Smooth muscle cell (in vitro differentiated cells): ENCODE results near the gene NMNAT2. TPM values are rescaled to one million over a fixed set of nuclear protein-coding genes. Genes with fewer than 3 reads are reported as not detected.

Source experiments
- DNase-seq: peaks from one replicate; lab custom pipeline; 2025; ENCODE audit not compliant: unreplicated experiment; lab: John Stamatoyannopoulos, UW
- H2AFZ ChIP-seq: fragments of 200-600 bp; sonication (generic); 2 replicates; pipeline ENCODE4 v1.6.0; 2016; ENCODE audit warnings: antibody characterized with exemption, low read depth, mild to moderate bottlenecking
- H3F3A ChIP-seq: fragments of 200-600 bp; sonication (generic); 2 replicates; pipeline ENCODE4 v1.6.0; 2017; ENCODE audit warnings: antibody characterized with exemption, low read depth
- H3K27ac ChIP-seq: fragments of 200-600 bp; sonication (generic); 2 replicates; pipeline ENCODE4 v1.5.1; 2016; ENCODE audit warnings: low read depth, mild to moderate bottlenecking
- H3K27me3 ChIP-seq: fragments of 200-600 bp; sonication (generic); 2 replicates; pipeline ENCODE4 v1.6.1; 2016; ENCODE audit warnings: low read depth, mild to moderate bottlenecking
- H3K36me3 ChIP-seq: fragments of 200-600 bp; sonication (generic); 2 replicates; pipeline ENCODE4 v1.5.1; 2016; ENCODE audit warnings: low read depth
- H3K4me1 ChIP-seq: fragments of 200-600 bp; sonication (generic); 2 replicates; pipeline ENCODE4 v1.5.1; 2016; ENCODE audit warnings: low read depth
- H3K4me2 ChIP-seq: fragments of 200-600 bp; sonication (generic); 2 replicates; pipeline ENCODE4 v1.6.0; 2016; ENCODE audit warnings: mild to moderate bottlenecking
- H3K4me3 ChIP-seq: fragments of 200-600 bp; sonication (generic); 2 replicates; pipeline ENCODE4 v1.5.1; 2016; ENCODE audit warnings: mild to moderate bottlenecking
- H3K79me2 ChIP-seq: fragments of 200-600 bp; sonication (generic); 2 replicates; pipeline ENCODE4 v1.6.0; 2016; ENCODE audit warnings: low read depth, mild to moderate bottlenecking
- H3K9ac ChIP-seq: fragments of 200-600 bp; sonication (generic); 2 replicates; pipeline ENCODE4 v1.6.0; 2016; ENCODE audit warnings: low read depth
- H3K9me3 ChIP-seq: fragments of 200-600 bp; sonication (generic); replicated peaks from 2 replicates; pipeline ENCODE4 v1.5.1; 2016; ENCODE audit warnings: low read depth
- H4K20me1 ChIP-seq: fragments of 200-600 bp; sonication (generic); 2 replicates; pipeline ENCODE4 v1.6.0; 2016; ENCODE audit warnings: low read depth
- CTCF ChIP-seq: fragments of 200-600 bp; sonication (generic); IDR thresholded peaks from 2 replicates; pipeline ENCODE4 v1.5.1; 2017; ENCODE audit warnings: borderline replicate concordance, mild to moderate bottlenecking, antibody characterized with exemption; ENCODE audit not compliant: insufficient read depth, poor library complexity, severe bottlenecking
- WGBS: methylation state at CpG from one replicate; pipeline ENCODE4 v1.1.7; 2016; ENCODE audit warnings: low lambda C conversion rate; 5-methylcytosine and 5-hydroxymethylcytosine counted together
- polyA plus RNA-seq: library from polyadenylated mRNA; unstranded; fragments of >200 nt; fragmentation: Nextera tagmentation; extraction: Ambion mirVana; gene quantifications from 2 replicates; pipeline ENCODE4 v1.2.1, GENCODE V29; 2016
- total RNA-seq: library from RNA; depleted of rRNA; stranded (reverse); fragments of >200 nt; gene quantifications from 2 replicates; pipeline ENCODE4 v1.2.3, GENCODE V29; 2014

NMNAT2 gene
- total and polyA plus RNA-seq, 2 experiments from 2014 or later = 0.22 to 0.43 TPM

GRCh38 chr1:183285746-183286145 is 132.4 kb downstream of the NMNAT2 start:
- Histone ChIP-seq H4K20me1 (no peaks in the 10 kb centered on the region), H3K36me3 (no peaks in the 10 kb centered on the region), H3F3A (no peaks in the 10 kb centered on the region), H3K4me3 (no peak overlapping the region), H2AFZ (no peak overlapping the region), H3K79me2 (no peaks in the 10 kb centered on the region), H3K9me3 (no peaks in the 10 kb centered on the region), H3K4me1 (no peaks in the 10 kb centered on the region), H3K9ac (no peak overlapping the region), H3K27ac (no peak overlapping the region), H3K4me2 (no peak overlapping the region), H3K27me3 (no peaks in the 10 kb centered on the region)
- no peak for DNase-seq
- 82% methylated on average over 4 of the region's 4 CpGs for WGBS
- no peak for TF ChIP-seq CTCF

GRCh38 chr1:183285256-183285655 is 132.9 kb downstream of the NMNAT2 start:
- H3K4me3 ChIP-seq = no peak overlapping the region
- H3K9ac ChIP-seq = no peak overlapping the region
- H3K27me3 ChIP-seq = no peaks in the 10 kb centered on the region
- H3K36me3 ChIP-seq = no peaks in the 10 kb centered on the region
- H3K4me2 ChIP-seq = no peak overlapping the region
- H2AFZ ChIP-seq = no peak overlapping the region
- H3K4me1 ChIP-seq = no peaks in the 10 kb centered on the region
- DNase-seq = no peak
- H4K20me1 ChIP-seq = no peaks in the 10 kb centered on the region
- H3F3A ChIP-seq = peaks cover 3% of the 10 kb centered on the region
- TF ChIP-seq CTCF = no peak
- H3K27ac ChIP-seq = no peak overlapping the region
- H3K9me3 ChIP-seq = no peaks in the 10 kb centered on the region
- H3K79me2 ChIP-seq = no peaks in the 10 kb centered on the region
- 100% methylated on average over 1 of the region's 1 CpG for WGBS

- 96% methylated on average over 5 of the region's 5 CpGs for WGBS
- H3K27ac ChIP-seq = no peak overlapping the region
- no peak for TF ChIP-seq CTCF
Measured at GRCh38 chr1:183284086-183284485, 134.1 kb downstream of the NMNAT2 start.

GRCh38 chr1:183283286-183283685 is 134.9 kb downstream of the NMNAT2 start:
- Histone ChIP-seq H4K20me1 (no peaks in the 10 kb centered on the region), H3K27ac (no peak overlapping the region), H2AFZ (no peak overlapping the region), H3K27me3 (no peaks in the 10 kb centered on the region), H3F3A (peaks cover 12% of the 10 kb centered on the region), H3K9ac (no peak overlapping the region), H3K36me3 (no peaks in the 10 kb centered on the region), H3K9me3 (no peaks in the 10 kb centered on the region), H3K4me2 (no peak overlapping the region), H3K4me3 (no peak overlapping the region), H3K4me1 (peaks cover 13% of the 10 kb centered on the region), H3K79me2 (no peaks in the 10 kb centered on the region)
- DNase-seq = no peak
- 91% methylated on average over 5 of the region's 5 CpGs for WGBS
- TF ChIP-seq CTCF = no peak

More at GRCh38 chr1:183284086-183284485, 134.1 kb downstream of the NMNAT2 start:
- Histone ChIP-seq H3K4me1 (peaks cover 5% of the 10 kb centered on the region), H2AFZ (no peak overlapping the region), H3K36me3 (no peaks in the 10 kb centered on the region), H3K9ac (no peak overlapping the region), H3F3A (peaks cover 12% of the 10 kb centered on the region), H3K4me3 (no peak overlapping the region), H3K4me2 (no peak overlapping the region), H3K27me3 (no peaks in the 10 kb centered on the region), H3K9me3 (no peaks in the 10 kb centered on the region), H3K79me2 (no peaks in the 10 kb centered on the region), H4K20me1 (no peaks in the 10 kb centered on the region)
- DNase-seq = no peak
